SH-SY5Y (cell line): ENCODE measurements around the gene SMARCAD1.

ENCODE experiments used
- GATA2 ChIP-seq: IDR thresholded peaks from 2 replicates; pipeline ENCODE4 v1.6.1; 2011; ENCODE audit warnings: mild to moderate bottlenecking, low read depth, low read length
- GATA3 ChIP-seq: IDR thresholded peaks from 2 replicates; pipeline ENCODE4 v1.6.1; 2011; ENCODE audit warnings: low read depth, mild to moderate bottlenecking, low read length, moderate library complexity

DNA sequence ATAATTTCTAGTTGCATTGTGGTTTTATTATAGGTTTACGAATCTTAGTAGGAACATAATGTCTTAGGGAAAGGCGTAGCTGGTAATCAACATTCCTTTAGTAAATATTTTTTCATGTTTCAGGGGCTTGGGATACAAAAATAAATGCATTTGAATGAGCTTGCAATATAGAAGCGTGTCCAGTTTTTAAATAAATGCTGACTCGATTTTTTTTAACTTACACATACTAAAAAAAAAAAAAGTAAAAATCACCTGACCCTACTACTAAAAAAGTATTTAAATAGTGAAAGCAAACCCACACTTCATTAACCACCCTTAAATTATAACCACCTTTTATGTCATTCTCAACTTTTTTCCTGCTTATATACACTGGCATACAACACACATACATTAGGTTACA lies 29.6 kb downstream of the SMARCAD1 start:
- no peak for TF ChIP-seq GATA2
- TF ChIP-seq GATA3: no peak
